Mucosa of descending colon (tissue), 3 donors: ENCODE results near the gene CHST11. TPM values are rescaled to one million over a fixed set of nuclear protein-coding genes. Genes with fewer than 3 reads are reported as not detected.
A peak's percentile ranks its signal among the peaks of the same experiment; 100 is the strongest.

Source experiments
- ATAC-seq: fragments of 200-7000 bp; cut with Tn5 transposase; one replicate; pipeline ENCODE4 v1.9.1; 2020; ENCODE audit warnings: mild to moderate bottlenecking, moderate library complexity
- DNase-seq, 3 donors: peaks; one replicate each; pipeline ENCODE4 v3.0.0-alpha.2; 2020
- H3K36me3 ChIP-seq: fragments of 200-600 bp; one replicate; pipeline ENCODE4 v1.8.0; 2021; ENCODE audit warnings: low read depth, mild to moderate bottlenecking
- H3K4me1 ChIP-seq: fragments of 200-600 bp; one replicate; pipeline ENCODE4 v1.8.0; 2021; ENCODE audit warnings: low read depth, mild to moderate bottlenecking
- H3K4me3 ChIP-seq: fragments of 200-600 bp; one replicate; pipeline ENCODE4 v1.8.0; 2021; ENCODE audit warnings: mild to moderate bottlenecking
- H3K9me3 ChIP-seq: fragments of 200-600 bp; one replicate; pipeline ENCODE4 v1.8.0; 2021; ENCODE audit warnings: mild to moderate bottlenecking
- CTCF ChIP-seq: fragments of 200-600 bp; IDR thresholded peaks from one replicate; pipeline ENCODE4 v1.8.0; 2022; ENCODE audit warnings: antibody characterized with exemption, mild to moderate bottlenecking
- intact Hi-C, 2 donors: fragments of 100-400 bp; cut with DNase I in 1 of 2; cut with micrococcal nuclease in 1 of 2; formaldehyde crosslinking; loops; one replicate each; pipeline versions ENCODE4 v1.11.0 to v1.11.1; 2022; cut with DNase I, micrococcal nuclease
- total RNA-seq, 3 donors: library from RNA; stranded (reverse); fragmentation: NEBNext Ultra II Directional in 2 of 3; extraction: Animal tissue kit (Norgen Biotek cat#: 25700) in 2 of 3; gene quantifications; one replicate each; pipeline versions ENCODE4 v1.2.1 to v1.2.4, GENCODE V29; 2021 to 2023
- donor health status: DM: no; HTN: no; CAD: no; lungs with moderate emphysema.
- donor health status: DM: no; HTN: no; CAD: no.
- donor health status: DM: no; HTN: yes; CAD: no.

Gene CHST11
- total RNA-seq, 3 donors from 2014 or later, result 3.3 to 15.2 (median 6.6) TPM

DNA sequence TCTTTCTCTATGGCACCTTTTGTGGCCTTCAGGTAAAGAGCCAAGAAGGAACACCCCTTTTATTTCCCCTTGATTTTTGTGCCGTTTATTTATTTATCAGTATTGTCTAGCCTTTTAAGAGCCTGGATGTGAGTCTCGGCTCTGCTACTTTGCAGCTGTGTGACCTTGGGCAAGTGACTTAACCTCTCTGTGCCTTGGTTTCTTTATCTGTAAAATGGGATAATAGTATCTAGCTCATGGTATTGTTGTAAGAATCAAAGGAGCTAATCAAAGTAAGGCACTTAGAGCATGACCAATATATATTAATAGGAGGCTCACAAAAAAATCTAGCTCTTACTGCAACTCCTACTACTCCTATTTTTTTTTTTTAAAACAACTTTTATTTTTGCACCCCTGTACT is 179.7 kb downstream of the CHST11 start:
- TF ChIP-seq CTCF, result no peak
- intact Hi-C loops, result no loop called here
- Histone ChIP-seq H3K4me1 (no peaks in the 10 kb centered on the region), H3K36me3 (no peaks in the 10 kb centered on the region), H3K9me3 (no peaks in the 10 kb centered on the region), H3K4me3 (no peak overlapping the region)
- ATAC-seq, result no peak
- no peak for DNase-seq

DNA sequence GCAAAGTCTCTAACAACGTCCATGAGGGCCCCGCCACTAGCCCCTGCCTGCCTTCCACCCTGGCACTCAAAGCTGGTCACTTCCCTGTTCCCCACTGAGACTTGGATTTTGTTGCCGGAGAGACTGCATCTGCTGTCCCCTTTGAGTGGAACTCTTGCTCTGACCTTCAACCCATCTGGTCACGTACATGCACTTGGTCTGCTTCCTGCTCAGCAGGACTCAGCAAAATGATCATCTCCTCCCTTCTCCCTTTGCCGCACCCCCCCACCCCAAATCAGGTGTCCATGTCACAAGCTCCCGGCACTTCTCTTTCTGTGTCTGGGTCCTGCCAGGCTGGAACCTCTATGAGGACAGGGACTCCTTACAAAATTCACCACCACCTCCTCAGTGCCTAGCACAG is 180.9 kb downstream of the CHST11 start:
- H3K9me3 ChIP-seq, result no peaks in the 10 kb centered on the region
- intact Hi-C loops, result no loop called here
- TF ChIP-seq CTCF, result no peak
- ATAC-seq (peak; percentile 19), DNase-seq (no peak)
- no peak overlapping the region for H3K4me3 ChIP-seq
- H3K36me3 ChIP-seq, result no peaks in the 10 kb centered on the region
- H3K4me1 ChIP-seq, result no peaks in the 10 kb centered on the region

- intact Hi-C loops, result no loop called here
- H3K4me1 ChIP-seq, result no peaks in the 10 kb centered on the region
- DNase-seq, result no peak
- H3K4me3 ChIP-seq, result no peak overlapping the region
- ATAC-seq, result no peak
- TF ChIP-seq CTCF, result no peak
- no peaks in the 10 kb centered on the region for H3K9me3 ChIP-seq
- H3K36me3 ChIP-seq, result no peaks in the 10 kb centered on the region
Observed at GRCh38 chr12:104638218-104638850, 181.6 kb downstream of the CHST11 start.

- no peak for TF ChIP-seq CTCF
- Histone ChIP-seq H3K4me3 (no peak overlapping the region), H3K9me3 (no peaks in the 10 kb centered on the region), H3K36me3 (no peaks in the 10 kb centered on the region), H3K4me1 (no peaks in the 10 kb centered on the region)
- no peak for DNase-seq
- intact Hi-C loops, result no loop called here
- ATAC-seq, result no peak
Observed at GRCh38 chr12:104638851-104639240, 182.1 kb downstream of the CHST11 start.

DNA sequence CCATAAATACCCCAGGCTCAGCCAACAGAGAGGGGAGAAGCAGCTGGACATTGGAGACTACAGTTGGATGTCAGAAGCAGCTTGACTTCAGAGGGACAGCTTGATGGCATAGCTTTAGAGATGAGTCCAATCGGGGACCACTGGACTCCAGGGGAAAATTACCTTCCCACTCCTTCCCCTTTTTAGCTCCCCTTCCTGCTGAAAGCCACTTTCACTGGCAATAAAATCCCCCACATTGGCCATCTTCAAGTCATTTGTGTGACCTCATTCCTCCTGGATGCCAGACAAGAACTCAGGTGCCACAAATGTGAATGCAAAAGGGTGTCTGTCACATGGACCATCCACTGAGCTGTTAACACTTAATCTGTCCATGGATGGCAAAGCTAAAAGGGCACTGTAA is 184.2 kb downstream of the CHST11 start:
- intact Hi-C loops, result no loop called here
- H3K36me3 ChIP-seq, result no peaks in the 10 kb centered on the region
- H3K9me3 ChIP-seq, result no peaks in the 10 kb centered on the region
- ATAC-seq, result no peak
- TF ChIP-seq CTCF, result no peak
- H3K4me3 ChIP-seq, result no peak overlapping the region
- no peaks in the 10 kb centered on the region for H3K4me1 ChIP-seq
- DNase-seq, result no peak

DNA sequence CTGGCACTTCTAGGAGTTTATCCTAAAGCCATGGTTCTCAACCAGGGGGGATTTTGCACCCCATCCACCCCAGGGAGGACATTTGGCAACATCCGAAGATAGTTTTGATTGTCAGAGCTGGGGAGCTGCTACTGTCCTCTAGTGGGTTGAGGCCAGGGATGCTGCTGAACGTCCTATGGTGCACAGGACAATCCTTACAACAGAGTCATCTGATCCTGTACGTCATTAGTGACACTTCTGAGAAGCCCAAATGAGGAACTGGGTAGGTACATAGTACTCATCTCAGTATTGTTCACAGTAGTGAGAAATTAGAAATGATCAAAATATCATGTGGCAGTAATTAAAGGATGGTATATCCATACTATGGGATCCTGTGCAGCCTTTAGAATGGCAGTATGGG is 185.1 kb downstream of the CHST11 start:
- Histone ChIP-seq H3K36me3 (no peaks in the 10 kb centered on the region), H3K4me1 (no peaks in the 10 kb centered on the region), H3K4me3 (no peak overlapping the region), H3K9me3 (no peaks in the 10 kb centered on the region)
- ATAC-seq (peak; percentile 71), DNase-seq (no peak)
- TF ChIP-seq CTCF, result no peak
- intact Hi-C loops, result no loop called here
